ENCODE data around the gene KLHL25.
A peak's percentile ranks its signal among the peaks of the same experiment; 100 is the strongest.

KLHL25 gene

DNA sequence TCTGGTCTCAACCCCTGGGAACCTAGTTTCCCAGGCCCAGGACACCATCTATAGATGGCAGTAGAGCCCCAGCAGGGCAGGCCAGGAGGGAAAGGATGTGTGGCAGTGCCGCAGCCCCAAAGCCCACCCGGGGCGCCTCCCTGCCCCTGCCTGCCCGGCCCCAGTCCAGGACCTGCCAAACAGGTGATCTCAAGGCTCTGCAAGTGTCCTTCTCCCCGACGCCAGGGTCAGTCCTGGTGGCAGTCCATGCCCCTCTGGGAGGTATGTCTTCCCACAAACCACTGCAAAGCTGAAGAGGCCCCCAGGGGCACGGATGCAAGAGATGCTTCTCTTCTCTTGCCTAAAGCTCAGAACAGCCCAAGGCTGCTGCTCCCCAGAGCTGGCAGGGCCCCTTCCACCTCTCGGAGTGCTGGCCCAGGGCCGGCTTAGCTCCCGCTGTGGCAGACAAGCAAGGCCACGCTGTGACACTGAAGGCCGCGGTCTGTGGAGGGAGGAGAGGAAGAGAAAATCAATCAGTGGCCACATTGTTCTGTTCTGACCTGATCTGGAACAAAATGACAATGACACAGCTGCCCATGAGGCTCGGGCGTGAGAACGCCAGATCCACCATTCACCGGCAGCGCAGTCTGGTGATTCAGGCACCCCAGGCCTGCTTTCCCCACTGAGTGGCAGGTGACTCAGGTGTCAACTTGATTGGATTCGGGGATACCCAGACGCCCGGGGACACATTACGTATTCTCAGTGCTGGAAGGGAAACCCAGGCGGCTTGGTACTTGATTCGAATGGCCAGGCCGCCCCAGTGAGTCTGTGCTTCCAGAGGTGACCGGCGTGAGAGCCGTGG lies 34.0 kb downstream of the KLHL25 start:
- no peak for DNase-seq

DNA sequence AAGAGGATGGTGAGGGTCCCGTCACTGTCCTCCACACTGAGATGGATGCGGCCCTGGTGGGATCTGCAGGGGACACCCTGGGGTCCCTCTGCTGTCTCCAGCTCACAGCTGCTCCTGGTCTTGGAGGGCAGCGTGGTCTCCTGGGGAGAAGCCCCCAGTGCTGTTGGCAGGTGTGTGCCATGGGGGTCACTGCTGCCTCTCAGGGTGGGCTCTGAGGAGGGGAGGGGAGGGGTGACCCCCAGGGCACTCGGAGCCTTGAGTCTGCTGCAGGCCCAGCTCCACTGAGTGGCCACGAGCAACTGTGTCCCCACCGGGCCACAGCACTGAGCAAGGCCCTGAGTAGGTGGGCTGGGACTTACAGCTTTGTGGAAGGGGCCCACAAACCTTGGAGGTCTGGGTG lies 34.7 kb downstream of the KLHL25 start:
- DNase-seq: peak; percentile 10

DNA sequence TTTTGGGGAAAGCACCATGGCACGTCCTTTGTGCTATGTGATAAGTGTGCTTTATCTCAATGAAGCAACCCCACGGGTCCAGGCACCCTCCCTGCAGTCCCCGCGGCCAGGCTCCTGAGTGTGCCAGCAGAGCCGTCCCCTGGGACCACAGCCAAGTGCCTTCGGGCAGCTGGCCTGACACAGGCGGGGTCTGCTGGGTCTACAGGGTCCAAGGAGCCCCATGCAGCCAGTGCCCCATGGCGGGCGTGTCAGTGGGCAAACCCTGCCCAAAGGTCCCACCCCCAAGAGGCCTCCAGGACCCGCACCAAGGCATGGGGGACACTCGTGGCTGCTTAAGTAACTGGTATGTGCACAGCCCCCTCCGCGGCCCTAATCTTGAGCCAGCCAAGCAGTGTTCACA lies 35.3 kb downstream of the KLHL25 start:
- no peak for DNase-seq

DNA sequence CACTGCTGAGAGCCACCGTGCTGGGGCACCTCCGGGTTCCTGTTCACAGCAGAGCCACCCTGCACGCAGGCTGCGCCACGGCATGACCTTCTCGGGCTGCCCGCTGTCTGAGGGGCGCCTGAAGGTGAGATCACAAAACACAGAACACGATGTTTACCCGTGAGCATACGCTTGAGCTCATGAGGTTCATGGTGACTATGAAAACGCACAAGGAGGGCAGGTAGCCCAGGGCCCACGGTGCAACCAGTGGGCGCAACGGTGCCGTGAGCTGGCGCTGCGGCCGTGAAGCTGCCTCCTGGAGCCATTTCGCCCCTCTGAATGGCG lies 36.1 kb downstream of the KLHL25 start:
- DNase-seq: no peak

DNA sequence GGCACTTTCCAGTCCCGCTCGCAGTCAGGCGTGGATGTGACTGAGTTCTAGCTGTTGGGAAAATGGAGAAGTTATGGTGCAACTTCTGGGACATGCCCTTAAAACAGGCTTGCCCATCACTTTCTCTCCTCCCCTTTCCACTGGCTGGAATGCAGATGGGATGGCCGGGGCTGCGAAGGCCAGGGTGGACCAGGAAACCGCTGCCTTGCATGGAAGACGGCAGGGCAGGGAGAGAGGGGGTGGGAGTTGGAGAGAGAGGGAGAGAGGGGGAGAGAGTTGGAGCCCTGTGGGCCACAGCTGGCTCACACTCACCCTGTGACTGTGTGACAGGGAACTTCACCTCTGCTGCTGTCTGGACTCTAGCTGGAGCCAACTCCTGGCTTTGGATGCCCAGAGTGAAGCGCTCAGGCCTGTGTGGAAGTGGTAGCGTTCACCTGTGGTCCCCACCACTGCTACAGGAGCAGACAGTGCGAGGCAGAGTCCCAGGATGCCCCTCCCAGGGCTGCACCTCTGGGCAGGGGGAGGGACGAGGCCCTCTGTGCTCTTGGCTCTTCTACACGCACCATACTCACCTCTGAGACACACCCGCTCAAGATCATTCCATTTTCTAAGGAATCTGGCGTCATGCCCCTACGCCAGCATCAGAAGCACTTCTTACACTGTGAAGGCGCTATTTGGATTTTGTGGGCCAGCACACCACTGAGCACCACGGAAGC lies 36.6 kb downstream of the KLHL25 start:
- no peak for DNase-seq

DNA sequence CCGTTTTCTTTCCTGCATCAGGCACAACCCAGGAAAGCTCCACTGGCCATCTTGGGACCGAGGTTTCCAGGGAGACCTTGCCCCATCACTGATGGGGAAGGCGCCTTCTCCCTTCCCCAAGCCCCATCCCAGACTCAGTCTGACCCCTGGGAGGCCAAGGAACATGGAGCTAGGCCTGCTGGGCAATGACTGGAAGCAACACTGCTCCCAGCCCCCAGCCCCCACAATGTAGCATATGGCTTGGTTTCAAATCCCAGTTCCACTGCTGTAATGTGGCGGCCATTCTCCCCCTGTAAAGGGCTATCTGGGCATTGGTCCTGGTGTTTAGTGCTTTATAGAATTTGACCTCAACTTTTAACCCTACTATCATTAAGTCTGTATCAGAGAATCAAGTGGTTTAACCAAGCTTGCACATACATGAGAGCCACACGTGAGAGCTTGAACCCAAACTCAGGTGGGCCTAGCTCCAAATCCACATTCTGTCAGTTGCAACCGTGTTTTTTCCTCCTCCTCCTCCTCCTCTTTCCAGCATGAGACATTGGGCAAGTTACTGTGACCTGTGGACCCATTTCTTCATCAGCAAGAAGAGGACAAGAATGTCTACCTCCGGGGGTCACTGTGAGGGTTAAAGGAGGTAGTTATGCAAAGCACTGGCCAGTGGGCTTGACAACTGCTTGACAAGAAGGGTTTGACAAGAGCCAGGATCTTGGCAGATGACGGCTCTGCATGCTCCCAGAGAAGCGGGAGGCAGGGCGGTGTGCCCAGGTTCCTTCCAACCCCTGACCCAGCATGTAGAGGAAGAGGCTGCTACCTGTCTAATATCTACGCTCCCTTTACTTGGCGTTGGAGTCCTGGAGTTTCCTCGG lies 37.4 kb downstream of the KLHL25 start:
- no peak for DNase-seq

DNA sequence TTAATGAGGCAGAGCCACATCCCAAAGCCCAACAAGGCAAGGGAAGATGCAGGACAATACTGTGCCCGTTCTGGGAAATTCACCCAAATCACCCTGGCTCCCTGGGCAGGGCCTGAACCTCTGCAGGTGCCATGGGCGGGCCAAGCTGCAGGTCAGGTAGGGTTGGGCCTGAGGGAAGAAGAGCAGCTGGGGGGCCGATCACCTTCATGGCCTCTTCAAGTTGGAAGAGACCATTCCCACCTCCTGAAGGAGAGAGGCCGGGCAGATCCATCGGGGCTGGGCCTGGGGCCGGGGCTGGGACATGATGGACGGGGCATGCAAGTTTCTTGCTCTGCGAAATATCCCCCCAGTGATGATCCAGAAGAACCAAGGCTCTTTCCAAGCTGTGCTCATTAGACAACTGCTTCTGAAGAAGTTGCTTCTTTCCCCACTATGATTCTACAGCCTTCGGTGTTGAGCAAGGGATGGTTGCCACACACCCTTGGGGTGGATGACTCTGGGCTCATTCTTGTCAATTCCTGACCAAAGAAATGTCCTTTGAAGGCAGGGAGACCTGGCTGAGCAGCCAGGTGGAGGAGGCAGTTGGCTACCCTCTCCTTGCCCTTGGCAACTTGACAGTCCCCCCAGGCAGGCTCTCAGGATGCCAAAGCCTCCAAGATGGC lies 38.2 kb downstream of the KLHL25 start:
- DNase-seq: no peak

DNA sequence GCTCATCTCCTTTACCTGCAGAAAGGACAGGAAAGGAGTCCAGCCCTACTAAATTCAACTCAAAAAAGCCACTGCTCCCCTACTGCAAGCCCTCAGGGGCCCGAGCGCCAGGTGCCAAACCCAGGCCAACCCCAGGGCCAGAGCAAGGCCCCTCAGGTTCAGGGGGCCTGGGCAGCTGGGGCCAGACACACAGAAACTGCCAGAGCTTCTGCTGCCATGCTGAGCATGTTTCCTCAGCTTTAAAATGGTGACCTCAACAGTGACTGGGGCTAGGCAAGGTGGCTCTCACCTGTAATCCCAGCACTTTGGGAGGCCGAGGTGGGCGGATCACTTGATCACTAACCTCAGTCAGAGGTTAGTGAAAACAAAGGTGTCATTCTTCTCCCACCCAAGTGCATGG lies 38.8 kb downstream of the KLHL25 start:
- DNase-seq: no peak

DNA sequence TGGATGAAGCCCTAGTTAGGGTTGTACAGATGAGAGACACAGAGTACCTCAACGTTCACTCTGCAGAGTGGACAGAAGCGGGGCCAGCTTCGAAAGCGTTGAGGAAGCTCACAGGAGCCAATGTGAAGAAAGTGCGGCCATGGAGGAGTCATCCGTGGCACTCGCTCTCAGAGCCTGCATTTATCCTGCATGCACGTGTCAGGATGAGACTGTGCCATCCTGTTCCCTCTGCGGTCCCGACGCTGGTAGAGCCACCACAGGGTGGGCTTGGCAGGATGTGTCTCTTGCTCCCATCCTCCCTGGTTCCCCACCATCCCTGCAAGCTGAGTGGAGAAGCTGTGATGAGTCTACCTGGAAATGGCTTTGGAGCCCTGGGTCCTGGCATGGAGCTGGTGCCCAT lies 39.3 kb downstream of the KLHL25 start:
- DNase-seq: no peak

DNA sequence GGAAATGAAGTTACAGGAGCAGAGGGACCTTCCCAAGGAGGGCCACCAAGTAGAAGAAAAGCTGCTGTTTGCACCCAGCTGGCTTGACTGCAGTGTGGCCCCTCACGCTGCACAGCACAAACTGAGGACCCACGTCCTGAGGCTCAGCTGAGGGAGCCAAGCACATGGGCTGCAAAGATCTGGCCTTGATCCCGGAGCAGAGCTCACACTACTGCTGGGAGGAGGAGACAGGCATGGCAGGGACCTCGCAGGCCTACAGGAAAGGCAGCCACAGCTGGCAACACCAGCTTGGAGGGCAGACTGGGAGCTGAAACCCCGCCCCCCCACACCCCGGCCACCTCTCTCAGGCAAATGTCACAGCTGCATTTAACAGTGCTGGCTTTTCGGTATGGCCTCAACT lies 39.7 kb downstream of the KLHL25 start:
- DNase-seq: no peak

DNA sequence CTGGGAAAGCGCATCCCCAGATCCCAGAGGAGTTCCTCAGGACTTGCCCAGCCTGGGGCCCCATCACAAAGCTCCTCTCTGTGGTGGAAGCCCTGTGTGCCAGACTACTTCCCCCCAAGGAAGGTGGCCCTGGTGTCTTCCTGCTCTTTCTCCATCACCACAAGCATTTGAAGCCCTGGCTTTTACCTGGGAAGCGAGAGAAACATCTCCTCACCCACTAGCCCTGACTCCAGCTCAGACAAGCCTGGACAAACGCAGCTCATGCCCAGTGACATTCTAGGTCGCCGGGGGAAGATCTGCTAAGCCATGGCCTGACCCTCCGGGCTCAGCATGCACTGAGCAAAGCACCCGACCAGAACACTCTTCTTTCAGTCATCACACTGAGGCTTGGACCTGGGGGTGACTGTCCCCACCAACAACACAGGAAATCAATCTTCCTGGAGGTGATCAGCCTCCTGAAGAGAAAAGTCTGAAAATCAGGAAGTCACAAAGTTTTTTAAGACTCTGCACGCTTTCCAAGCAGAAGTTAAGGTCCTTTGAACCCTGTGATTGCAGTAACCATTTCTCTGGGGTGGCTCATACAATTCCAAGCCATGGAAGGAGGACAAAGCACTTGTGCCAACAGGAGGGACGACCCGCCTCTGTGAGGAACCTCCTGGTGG lies 40.8 kb downstream of the KLHL25 start:
- no peak for DNase-seq

DNA sequence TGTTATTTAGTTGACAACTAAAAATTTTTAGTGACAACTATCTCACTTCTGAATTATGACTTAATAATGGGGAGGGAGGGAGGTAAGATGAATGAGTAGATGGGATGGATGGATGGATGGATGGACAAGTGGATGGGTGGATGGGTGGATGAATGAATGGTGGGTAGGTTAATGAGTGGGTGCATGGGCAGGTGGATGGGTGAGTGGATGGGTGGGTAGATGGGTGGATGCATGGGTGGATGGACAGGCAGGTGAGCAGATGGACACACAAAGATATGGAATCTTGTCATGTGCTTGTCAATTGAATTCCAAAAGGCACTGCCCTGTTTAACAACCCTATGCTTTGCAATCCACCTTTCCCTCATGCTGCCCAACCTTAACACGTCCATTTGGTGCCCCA lies 41.5 kb downstream of the KLHL25 start:
- no peak for DNase-seq

DNA sequence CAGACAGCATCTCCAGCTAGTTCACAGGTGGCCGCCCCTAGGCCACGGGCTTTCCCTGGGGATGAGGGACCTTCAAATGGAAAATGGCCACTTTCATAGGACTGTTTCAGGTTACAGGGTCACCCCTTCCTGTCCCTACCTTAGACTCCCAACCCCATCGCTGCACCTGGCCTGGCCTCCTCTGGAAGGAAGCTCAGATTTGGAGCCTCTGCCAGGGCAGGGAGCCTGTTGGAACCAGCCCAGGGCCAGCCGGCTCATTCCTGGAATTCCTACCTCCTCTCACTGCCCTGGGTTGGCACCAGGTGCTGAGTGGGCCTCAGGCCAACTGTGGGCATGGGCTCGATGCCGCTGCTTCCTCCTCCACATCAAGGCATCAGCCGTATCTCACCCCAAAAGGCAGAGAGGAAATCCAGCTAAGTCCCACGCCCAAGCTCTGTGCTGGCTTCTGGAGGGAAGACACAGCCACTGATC lies 42.2 kb downstream of the KLHL25 start:
- DNase-seq: no peak

DNA sequence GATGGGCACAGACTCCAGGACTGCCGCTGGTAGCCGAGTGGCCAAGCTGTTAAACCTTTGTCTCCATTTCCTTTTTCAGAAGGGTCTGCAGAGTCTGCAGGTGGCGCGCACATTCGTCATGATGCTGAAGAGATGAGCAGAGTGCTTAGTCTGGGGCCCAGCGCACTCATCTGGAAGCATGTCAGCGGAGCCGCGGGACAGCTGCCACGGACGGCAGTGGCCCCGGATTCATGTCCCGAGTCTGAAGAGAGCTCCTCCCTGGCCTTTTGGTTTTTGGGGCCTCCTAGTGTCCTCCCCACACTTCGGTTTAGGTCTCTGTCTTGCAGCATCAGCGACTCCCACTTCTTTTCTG lies 42.6 kb downstream of the KLHL25 start:
- no peak for DNase-seq

DNA sequence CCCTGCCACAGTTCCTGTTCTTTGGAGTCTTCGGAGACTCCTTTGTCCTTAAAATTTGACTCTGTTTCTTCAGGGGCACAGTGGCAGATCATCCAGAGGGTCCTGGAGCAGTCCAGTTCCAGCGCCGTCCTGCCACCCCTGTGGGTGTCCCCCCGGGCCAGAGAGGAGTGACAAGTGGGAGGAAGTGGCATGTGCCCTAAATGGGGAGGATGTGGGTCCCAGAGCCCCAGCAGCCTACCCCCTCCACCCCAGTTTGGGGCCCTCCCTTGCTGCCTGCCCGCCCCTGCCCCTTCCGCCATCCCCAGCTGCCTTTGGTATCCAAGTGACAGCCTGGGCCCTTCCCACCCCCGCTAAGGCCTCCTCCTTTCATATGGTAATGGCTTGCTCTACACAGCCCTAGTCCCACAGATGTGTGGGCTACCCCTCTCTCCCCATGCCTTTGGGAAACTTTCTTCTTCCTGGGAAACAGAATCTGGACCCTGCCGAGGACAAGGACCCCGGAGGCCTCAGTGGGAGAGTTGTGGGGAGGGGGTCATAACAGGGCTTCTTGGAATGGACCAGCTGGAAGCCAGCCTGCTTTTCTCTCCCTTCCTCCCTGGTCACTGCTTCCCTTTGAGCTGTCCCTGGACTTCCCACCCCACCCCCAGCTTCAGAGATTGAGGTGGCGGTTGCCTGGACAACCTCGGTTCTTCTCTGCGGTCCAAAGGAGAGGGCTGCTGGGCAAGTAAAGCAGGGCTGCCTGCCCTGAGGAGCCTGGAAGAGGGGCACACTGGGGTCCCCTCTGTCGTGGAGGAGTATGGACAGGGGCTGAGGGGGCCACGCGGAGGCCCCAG lies 43.2 kb downstream of the KLHL25 start:
- DNase-seq: no peak

DNA sequence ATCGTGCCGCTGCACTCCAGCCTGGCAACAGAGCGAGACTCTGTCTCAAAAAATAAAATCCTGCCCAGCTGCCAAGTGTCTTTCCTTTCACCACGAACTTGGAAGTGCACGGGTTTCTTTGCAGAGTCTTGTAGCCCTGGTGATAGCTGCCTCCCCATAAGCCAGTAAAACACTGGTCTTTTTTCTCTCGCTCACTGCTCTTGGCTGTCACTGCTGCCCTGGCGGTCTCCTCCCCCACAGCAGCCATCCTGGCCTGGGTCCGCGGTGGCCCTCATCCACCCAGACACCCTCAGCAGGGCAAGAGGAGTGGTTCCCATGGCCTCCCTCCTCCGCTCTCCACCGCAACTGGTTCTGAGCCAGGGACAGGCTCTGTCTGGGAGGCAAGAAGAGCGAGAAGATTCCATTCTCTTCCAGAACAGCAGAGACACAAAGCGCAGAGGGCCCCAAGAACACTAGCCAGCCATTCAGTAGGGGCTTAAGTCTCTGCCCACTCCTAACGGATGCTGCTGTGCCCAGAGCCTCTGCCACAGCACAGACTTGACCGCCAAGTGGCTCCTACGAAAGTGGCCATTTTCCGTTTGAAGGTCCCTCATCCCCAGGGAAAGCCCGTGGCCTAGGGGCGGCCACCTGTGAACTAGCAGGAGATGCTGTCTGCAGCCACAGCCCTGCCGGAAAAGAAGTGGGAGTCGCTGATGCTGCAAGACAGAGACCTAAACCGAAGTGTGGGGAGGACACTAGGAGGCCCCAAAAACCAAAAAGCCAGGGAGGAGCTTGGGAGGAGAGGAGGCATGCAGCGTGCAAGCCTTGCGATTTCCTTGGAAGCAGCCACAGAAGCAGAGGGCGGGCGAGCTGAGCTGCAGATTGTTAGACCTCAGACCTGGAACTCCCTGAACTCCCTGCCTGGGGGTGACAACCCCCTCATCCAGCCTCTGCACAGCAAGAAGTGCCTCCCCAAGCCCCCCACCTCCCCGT lies 44.1 kb downstream of the KLHL25 start:
- DNase-seq: no peak

DNA sequence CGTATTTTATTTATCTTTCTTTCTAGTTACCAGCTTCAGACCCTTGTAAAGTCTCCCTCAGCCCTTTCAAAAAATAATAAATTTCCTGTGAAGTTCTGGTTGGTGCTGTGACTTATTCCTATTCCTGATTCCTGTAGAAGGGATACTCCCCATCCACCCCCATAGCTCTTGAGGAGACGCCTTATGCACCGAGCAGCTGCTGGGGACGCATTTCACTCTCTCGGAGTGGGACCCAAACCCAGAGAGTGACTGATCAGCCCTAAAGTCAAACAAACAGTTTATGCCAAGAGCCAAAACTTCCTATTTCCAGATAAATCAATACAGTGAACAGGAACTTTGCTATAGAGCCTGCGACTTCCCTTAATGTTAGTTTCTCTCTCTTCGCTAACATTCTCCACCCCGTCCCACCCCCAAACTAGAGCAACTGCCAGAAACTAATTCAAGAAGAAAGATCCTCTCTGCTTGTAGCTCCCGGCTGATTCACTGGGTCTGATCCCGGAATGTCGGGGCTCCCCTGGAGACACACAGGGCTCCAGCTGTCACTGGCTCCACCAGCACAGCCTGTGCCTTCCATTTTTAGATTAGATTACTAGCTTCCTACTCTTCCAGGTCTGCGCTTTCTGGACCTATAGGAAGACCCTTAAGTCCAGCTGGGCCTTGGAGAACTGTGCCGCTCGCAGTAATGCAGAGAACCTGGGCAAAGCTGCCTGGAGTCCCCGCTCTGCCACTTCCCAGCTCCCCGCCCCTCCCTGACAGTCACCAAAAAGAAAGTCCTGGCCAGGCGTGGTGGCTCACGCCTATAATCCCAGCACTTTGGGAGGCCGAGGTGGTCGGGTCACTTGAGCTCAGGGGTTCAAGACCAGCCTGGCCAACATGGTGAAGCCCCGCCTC lies 45.2 kb downstream of the KLHL25 start:
- no peak for DNase-seq

DNA sequence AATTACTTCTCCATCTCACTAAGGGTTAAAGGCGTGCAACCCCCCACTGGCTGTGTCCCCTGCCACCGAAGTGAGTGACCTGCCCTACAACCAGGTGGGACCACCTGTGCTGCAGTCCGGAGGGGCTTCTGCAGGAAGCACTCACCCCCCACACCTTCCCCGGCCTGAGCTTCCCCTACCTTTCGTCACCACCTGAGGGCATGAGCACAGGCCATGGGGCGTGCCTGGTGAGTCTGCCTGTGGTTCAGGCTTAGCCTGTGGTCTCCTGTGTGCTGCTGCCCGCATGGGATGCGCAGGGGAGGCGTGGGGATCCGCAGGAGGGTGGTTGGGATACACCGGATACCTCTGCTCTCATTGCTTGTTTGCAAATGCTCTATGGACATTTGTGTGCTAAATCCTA lies 46.0 kb downstream of the KLHL25 start:
- no peak for DNase-seq

DNA sequence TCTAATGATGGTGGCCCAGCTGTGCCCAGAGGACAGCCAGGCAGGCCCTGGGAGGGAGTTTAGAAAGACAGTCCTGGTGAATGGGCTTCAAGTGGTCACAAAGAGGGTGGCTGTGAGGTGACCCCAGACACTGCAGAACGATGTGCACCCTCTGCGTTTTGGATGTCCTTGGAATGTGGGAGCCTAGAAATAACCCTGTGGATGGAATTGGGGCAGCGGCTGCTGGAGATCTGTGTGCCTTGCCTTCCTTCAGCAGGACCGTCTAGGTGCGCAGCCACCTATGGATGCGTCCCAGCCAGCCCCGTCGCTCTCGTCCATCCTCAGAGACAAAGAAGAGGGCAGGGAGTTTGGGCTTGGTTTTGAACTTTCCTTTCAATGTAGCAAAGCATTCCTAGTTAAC lies 46.5 kb downstream of the KLHL25 start:
- no peak for DNase-seq

All from effector CD8-positive, alpha-beta T cell (primary cell).